Fibroblast of the aortic adventitia (primary cell): Measurements from ENCODE around the gene ZMPSTE24. TPM values are rescaled to one million over a fixed set of nuclear protein-coding genes. Genes with fewer than 3 reads are reported as not detected.
"Not testable (repeated sequence)": the region's sequence is repeated elsewhere in the genome, so short reads cannot be mapped to it uniquely, and the experiment has no call there.

ENCODE experiments used
- DNase-seq: peaks from one replicate; pipeline ENCODE4 v3.0.0-alpha.2; 2010; ENCODE audit warnings: low read depth
- H3K4me3 ChIP-seq: 2 replicates; pipeline ENCODE4 v1.5.1; 2011; ENCODE audit warnings: low read depth, mild to moderate bottlenecking, control low read depth, low read length, moderate library complexity
- CTCF ChIP-seq: IDR thresholded peaks from 2 replicates; pipeline ENCODE4 v1.5.1; 2011; ENCODE audit warnings: mild to moderate bottlenecking, low read length, control low read depth, inconsistent platforms; ENCODE audit not compliant: insufficient read depth
- total RNA-seq: library from RNA; depleted of rRNA; stranded (reverse); fragments of >200 nt; gene quantifications from 2 replicates; pipeline ENCODE4 v1.2.3, GENCODE V29; 2012; ENCODE audit warnings: low replicate concordance

ZMPSTE24 gene
- total RNA-seq, 1 donor: 103 TPM

GRCh38 chr1:40332695-40333094 is 74.7 kb downstream of the ZMPSTE24 start:
- TF ChIP-seq CTCF: no peak
- no peak for DNase-seq
- no peak overlapping the region for H3K4me3 ChIP-seq

GRCh38 chr1:40337443-40337842 is 79.4 kb downstream of the ZMPSTE24 start:
- TF ChIP-seq CTCF: no peak
- H3K4me3 ChIP-seq: no peak overlapping the region

GRCh38 chr1:40338745-40339419 is 80.8 kb downstream of the ZMPSTE24 start:
- no peak overlapping the region for H3K4me3 ChIP-seq
- peak; percentile 99 for TF ChIP-seq CTCF
- DNase-seq: peak; percentile 82

More at GRCh38 chr1:40337443-40337842, 79.4 kb downstream of the ZMPSTE24 start:
- no peak for DNase-seq

GRCh38 chr1:40339420-40340323 is 81.6 kb downstream of the ZMPSTE24 start:
- no peak overlapping the region for H3K4me3 ChIP-seq
- DNase-seq: no peak
- no peak for TF ChIP-seq CTCF

- peak; percentile 6 for DNase-seq
- TF ChIP-seq CTCF: no peak
- no peak overlapping the region for H3K4me3 ChIP-seq
Measured at GRCh38 chr1:40341491-40342380, 83.7 kb downstream of the ZMPSTE24 start.

- H3K4me3 ChIP-seq, DNase-seq: not testable (repeated sequence)
Measured at GRCh38 chr1:40342381-40342717, 84.3 kb downstream of the ZMPSTE24 start.

Other genes starting within 250 kb of the ZMPSTE24 start
- 68.1 and 376 TPM in 2 replicates for gene CAP1, start 217.5 kb upstream of the ZMPSTE24 start, total RNA-seq
- 23.5 and 44.2 TPM in 2 replicates for gene PPT1, start 161.0 kb upstream of the ZMPSTE24 start, total RNA-seq
- gene RLF, start 96.8 kb upstream of the ZMPSTE24 start, total RNA-seq: 21.9 and 25.4 TPM in 2 replicates
- gene TMCO2, start 10.3 kb upstream of the ZMPSTE24 start, total RNA-seq: not detected in 2 replicates
- 1.8 and 7.0 TPM in 2 replicates for gene COL9A2, start 59.0 kb downstream of the ZMPSTE24 start, total RNA-seq
- 5.4 and 27.4 TPM in 2 replicates for gene SMAP2, start 115.5 kb downstream of the ZMPSTE24 start, total RNA-seq
- 6.1 and 8.5 TPM in 2 replicates for gene ZFP69B, start 192.2 kb downstream of the ZMPSTE24 start, total RNA-seq
- gene ZFP69, start 219.1 kb downstream of the ZMPSTE24 start, total RNA-seq: 1.7 and 3.4 TPM in 2 replicates